GM18861 (cell line): ENCODE data around the gene ZNF414.
A peak's percentile ranks its signal among the peaks of the same experiment; 100 is the strongest.

ENCODE experiments used
- ATAC-seq: cut with Tn5 transposase; IDR thresholded peaks from one replicate; pipeline ENCODE4 v1.9.1; 2021; ENCODE audit not compliant: unreplicated experiment

ZNF414 gene

DNA sequence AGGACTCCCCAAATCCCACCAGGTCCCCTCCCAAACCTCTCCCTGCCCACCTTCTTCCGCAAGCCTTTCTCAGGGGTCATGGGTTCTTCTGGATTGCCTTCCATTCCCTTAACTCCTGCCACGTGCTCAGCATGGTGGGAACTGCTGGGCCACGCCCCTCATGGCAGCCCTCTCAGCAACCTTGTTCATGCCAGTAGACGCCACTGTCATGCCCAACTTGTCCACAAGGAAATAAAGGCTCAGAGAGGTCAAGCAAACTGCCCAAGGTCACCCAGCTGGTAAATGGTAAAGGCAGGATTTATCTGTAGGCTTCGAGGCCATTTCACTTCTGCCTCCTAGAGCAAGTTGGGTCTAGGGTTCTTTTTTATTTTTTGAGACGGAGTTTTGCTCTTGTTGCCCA is 22.4 kb downstream of the ZNF414 start:
- no peak for ATAC-seq

DNA sequence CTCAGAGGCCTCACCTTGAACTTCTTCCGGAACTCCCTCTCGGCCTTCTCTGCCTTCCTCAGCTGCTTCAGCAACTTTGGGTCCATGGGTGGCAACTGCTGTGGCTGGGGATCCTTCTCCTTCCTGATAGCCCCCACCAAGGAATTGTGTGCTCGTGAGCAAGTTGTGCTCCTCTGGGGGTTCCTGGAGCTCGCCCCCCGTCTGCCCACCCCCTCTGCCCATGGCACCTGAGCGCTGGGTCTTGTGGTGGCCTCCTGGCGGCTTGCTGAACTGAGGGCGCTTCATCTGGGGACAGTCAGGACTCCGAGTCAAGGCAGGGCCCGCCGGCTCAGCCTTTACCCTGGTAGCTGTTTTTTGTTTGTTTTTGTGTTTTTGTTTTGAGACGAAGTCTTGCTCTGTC is 23.1 kb downstream of the ZNF414 start:
- no peak for ATAC-seq

DNA sequence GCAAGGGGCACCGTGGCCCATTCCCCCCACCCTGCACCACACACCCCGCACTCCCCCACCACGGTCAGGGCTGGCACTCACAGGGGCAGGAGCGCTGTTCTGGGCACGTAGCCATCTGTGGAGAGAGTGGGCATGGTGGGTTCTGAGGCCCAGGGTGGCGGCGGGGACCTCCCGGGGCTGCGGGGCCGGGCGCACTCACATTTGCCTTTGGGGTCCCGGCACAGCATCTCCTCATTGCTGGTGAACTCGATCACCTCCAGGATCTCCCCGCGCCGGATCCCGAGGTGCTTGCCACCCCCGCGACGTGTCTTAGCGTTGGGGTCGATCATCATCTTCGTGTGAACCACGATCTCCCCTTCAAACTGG is 23.6 kb downstream of the ZNF414 start:
- no peak for ATAC-seq

DNA sequence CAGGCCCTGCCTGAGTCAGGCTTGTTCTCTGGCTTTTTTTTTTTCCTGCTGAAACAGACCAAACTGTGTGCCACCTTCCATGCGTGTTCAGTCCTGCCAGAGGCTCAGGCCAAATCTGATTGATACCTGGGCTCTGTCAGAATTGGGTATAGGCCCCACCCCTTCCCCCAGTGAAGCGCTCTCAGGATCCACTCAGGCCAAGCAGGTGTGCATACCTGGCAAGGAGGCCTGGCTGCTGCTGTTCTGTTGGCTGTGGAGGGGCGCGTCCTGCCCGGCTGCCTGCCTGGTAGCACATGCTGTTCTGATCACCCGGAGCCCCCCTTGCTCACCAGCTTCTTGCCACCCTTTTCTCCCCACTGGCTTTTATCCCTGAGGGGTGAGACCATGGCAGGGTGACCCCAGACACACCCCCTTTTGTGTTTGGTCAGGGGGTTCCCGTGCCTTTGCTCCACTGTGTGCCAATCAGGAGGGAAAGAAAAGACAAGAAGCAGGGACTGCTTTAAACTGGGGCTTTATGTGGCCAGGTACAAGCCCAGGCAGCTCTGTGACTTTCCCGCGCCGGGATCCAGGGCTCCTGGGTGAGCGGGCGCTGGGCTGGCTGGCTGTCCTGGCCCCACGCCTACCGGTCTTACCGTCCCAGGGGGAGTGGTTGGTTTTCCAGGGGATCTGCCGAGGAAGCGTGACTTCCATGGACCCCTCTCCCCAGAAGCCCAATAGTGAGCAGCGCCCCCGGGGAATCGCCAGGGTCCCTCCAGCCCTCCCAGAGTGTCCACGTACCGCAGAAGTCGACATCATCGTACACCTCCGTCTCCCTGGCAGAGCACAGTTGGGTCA is 24.2 kb downstream of the ZNF414 start:
- ATAC-seq: no peak

- no peak for ATAC-seq
Measured at GRCh38 chr19:8488365-8488764, 25.6 kb downstream of the ZNF414 start.

- peak; percentile 73 for ATAC-seq
Measured at GRCh38 chr19:8487137-8487851, 26.7 kb downstream of the ZNF414 start.

DNA sequence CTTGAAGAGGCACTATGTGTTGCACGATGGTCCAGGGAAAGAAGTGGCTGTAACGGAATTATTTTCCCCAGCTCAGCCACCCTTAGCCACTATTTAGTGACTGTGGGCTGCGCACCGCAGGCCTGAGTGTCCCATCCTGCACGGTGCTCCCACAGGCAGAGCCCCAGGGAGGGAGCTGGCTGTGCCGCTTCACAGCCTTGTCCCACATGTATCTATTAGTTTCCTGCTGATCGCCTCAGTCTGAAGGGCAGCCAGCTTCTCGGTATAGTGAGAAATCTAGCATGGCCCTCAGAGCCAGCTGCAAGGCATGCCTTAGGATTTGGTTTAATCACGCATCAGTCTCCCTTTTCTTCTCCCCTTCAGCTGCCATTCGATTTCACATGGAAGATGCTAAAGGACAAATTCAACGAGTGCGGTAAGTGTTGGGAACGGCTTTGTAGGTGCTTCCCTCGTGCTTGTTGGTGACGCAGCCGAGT is 27.3 kb downstream of the ZNF414 start:
- peak; percentile 3 for ATAC-seq

GRCh38 chr19:8485561-8486371 is 28.2 kb downstream of the ZNF414 start:
- no peak for ATAC-seq

DNA sequence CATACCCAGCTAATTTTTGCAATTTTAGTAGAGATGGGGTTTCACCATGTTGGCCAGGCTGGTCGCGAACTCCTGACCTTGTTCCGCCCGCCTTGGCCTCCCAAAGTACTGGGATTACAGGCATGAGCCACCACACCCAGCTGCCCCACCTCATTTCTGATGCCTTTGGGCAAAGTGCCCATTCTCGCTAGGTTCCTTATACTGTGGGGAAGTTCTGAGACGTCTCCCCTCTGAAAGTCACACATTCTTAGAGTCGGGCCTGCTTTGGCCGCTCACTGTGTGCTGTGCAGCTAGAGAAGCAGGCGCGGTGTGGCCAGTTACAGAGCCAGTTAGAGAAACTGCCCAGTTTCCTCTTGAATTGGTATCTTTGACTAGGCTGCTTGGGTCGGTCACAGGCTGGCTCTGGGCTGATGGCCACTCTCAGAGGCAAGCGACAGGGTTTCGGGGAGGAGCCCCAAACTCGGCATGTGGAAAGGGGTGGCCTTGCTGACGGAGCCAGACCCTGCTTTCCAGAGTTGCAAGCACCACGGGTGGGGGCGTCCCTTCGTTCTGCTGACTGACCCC is 29.6 kb downstream of the ZNF414 start:
- no peak for ATAC-seq

DNA sequence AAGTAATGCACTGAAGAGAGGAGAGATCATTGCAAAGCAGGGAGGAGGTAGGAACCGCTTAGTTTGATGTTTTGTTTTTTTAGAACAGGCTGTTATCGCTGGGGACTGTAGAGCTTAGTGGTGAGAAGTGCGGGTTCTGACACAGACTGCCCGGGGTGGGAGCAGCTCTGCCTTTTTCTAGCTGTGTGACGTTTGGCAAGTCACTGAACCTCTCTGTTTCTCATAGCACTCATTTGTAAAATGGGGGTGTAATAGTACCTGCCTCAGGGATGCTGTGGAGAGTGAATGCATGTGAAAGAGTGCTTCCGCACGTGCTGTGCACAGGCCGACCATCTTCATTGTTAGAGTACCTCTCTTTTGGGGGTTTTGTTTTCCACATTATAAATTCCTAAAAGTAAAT is 30.8 kb downstream of the ZNF414 start:
- no peak for ATAC-seq

DNA sequence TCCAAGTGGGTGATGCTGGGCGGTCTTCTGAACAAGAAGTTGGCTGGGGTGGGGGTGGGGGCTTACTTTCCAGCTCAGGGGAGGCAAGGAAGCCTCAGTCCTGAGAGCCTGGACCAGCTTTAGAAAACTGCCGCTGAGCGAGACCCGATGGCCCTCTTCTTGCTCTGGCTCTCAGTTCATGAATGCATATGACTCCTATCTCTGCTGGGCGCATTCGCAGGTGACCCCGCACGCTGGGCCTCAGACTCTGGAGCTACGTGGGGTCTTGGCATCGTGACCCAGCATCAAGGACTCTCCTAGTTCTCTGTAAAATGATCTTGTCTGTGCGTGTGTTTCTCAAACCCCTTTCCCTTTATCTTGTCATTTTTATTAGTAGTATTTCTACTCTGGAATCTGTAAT is 31.3 kb downstream of the ZNF414 start:
- ATAC-seq: no peak

DNA sequence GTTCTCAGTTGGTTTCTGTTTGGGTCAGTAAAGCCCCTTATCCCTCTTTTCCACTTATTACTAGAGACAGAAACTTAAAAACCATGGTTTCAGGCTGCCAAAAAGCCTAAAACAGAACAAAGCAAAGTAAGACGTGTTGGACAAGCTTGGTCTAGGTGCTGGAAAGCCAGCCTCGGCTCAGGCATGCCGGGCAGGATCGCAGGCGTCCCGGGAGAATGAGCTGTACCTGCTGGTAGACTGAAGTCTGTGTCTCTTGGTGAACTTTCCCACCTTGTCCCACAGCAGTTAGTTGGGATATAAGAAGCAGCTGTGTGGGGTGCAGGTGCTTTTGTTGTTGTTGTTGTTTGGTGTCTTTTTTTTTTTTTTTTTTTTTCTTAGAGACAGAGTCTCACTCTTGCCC is 32.4 kb downstream of the ZNF414 start:
- ATAC-seq: no peak

GRCh38 chr19:8481201-8481600 is 32.8 kb downstream of the ZNF414 start:
- no peak for ATAC-seq

DNA sequence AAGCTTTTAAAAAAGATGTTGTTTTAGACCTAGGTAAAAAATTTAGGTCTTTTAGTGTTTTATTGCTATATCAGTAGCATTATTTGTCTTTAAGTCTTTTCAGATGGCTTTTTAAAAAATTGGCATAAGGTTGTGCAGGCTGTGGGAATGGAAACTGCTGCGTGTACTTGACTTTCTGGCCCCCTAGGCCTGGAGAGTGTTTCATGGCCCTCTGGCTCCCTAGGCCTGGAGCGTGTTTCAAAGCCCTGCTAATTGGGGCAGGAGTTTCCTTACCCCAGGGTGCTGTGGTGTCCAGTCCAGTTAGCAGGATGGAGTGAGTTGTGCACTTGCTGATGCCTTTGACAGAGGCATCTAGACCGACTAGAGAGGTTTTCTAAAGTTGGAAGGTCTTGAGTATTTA is 35.4 kb downstream of the ZNF414 start:
- ATAC-seq: no peak

GRCh38 chr19:8477889-8478288 is 36.1 kb downstream of the ZNF414 start:
- ATAC-seq: no peak

DNA sequence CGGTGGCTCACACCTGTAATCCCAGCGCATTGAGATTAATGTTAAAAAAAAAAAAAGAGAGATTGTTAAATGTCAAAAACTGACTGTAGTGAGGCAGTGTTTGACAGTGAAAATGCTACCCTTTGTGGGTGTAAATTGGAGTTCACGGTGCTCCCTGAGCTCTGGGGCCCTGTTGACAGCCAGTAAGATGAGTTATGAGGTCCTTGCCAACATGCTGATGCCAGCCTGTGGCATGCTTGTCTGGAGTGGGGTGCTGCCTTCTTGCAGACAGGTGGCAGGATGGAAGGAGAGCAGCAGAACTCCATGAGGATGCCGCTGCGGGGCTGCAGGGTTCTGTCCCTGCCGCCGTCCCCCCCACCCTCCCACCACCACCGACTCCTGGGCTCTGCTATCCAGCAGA is 37.4 kb downstream of the ZNF414 start:
- ATAC-seq: no peak

DNA sequence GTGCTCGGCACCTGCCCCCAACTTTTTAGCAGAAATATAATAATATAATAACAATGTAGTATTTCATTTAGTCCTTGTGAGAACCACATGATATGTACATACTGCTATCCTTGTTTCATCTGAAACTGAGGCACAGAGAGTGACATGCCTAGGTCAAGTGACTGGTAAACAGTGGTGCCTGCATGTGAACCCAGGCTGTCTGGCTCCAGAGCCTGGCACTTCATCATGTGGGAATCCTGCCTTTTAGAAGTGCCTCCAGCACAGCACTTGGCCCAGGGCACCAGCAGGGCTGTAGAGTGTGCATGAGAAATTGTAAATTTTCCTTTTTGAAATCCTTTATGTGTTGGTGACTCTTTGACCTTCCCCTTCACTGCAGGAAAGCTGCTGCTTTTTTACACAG is 39.0 kb downstream of the ZNF414 start:
- no peak for ATAC-seq

DNA sequence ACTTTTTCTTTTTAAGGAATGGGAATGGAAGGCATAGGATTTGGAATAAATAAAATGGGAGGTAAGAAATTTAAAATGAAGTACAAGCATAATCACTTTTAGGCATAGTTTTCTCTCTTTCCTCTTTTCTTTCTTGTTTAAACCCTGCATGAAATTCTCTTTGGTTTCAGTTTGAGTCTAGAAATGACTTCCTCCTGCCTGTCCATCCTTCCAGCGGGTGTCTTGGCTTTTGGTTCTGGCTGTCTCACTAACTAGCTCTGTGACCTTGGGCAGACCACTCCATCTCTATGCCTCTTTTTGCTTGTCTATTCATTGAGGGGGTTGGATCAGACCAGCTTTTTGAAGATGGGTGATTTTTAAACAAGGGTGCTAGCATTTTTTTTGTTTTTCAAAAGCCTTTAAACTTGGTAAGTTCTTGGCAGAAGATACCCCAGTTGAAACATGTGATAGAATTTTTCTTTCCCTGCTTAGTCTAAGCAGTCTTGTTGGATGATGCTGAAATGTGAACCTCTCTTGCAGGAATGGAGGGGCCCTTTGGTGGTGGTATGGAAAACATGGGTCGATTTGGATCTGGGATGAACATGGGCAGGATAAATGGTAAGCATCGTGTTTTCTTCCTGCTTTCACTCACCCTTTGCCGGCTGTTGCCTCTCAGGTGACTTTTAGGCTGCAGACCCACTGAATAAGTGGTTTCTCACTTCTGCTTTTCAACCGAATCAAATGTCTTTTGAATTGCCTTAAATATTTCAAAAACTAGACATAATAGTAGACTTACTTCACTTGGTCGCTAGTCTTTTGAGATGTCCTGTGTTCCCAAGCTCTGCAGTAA is 40.1 kb downstream of the ZNF414 start:
- peak; percentile 46 for ATAC-seq

DNA sequence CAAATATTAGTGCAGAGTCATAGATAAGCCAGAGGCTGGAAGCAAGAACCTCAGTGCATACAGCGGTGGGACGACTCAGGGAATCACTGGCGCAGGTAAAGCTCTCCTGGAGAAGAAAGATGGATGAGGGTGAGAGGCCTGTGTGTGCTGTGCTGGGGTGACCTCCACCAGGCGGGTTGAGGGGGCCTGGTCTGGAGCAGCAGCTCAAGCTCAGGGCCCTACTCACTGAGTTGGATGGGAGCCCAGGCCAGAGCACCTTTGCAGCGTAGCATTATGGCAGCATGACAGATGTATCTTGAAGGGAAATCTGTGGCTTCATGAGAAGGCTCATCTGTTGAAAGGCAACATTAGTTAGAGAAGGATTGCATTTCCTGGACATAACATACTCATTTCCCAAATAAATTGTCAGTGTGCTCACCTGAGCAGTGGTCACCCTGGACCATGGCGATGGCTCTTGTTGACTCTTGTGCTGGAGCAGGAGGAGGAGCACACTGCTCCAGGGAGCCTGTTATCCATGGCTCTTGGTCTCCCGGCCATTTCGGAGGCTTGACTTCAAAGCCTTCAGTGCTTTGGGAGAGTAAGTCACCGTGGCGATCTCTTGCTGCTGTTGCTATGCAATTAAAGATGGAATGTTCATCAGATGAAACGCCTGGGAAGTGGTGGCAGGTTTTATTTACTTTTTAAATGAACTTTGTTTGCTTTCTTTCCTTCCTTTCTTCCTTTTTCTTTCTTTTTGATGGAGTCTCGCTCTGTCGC is 44.2 kb downstream of the ZNF414 start:
- ATAC-seq: no peak
